ENCODE results near the gene MRGPRD. TPM values are rescaled to one million over a fixed set of nuclear protein-coding genes. Genes with fewer than 3 reads are reported as not detected.

Gene MRGPRD
- total RNA-seq, 4 donors from 2014 or later, result not detected

GRCh38 chr11:68936676-68937620 lies 43.8 kb downstream of the MRGPRD start:
- Histone ChIP-seq H3K36me3 (peaks cover 77% of the 10 kb centered on the region), H3K27me3 (no peaks in the 10 kb centered on the region)
- 95% methylated on average over 19 of the region's 29 CpGs for WGBS

GRCh38 chr11:68936358-68936636 lies 44.5 kb downstream of the MRGPRD start:
- H3K27ac ChIP-seq, result no peak overlapping the region
- no peaks in the 10 kb centered on the region for H3K27me3 ChIP-seq
- no peaks in the 10 kb centered on the region for H3K9me3 ChIP-seq
- TF ChIP-seq POLR2AphosphoS5 (IDR thresholded peaks at IDR 0.05), result no peak
- TF ChIP-seq POLR2A (IDR thresholded peaks at IDR 0.05), result no peak
- TF ChIP-seq EP300 (IDR thresholded peaks at IDR 0.05), result no peak
- TF ChIP-seq CTCF (IDR thresholded peaks at IDR 0.05), result no peak
- H3K4me3 ChIP-seq, result no peak overlapping the region
- H3K36me3 ChIP-seq, result peaks cover 79% of the 10 kb centered on the region
- 96% methylated on average over 10 of the region's 10 CpGs for WGBS
- DNase-seq (ENCODE audit: low spot score in 2 of 2), result no peak
- H3K4me1 ChIP-seq, result no peaks in the 10 kb centered on the region

More at GRCh38 chr11:68936676-68937620, 43.8 kb downstream of the MRGPRD start:
- no peak overlapping the region for H3K4me3 ChIP-seq
- no peaks in the 10 kb centered on the region for H3K9me3 ChIP-seq
- DNase-seq (ENCODE audit: low spot score in 2 of 2), result no peak
- H3K4me1 ChIP-seq, result no peaks in the 10 kb centered on the region
- H3K27ac ChIP-seq, result no peak overlapping the region
- no peak for TF ChIP-seq CTCF (IDR thresholded peaks at IDR 0.05)
- no peak for TF ChIP-seq POLR2A (IDR thresholded peaks at IDR 0.05)
- TF ChIP-seq POLR2AphosphoS5 (IDR thresholded peaks at IDR 0.05), result no peak
- no peak for TF ChIP-seq EP300 (IDR thresholded peaks at IDR 0.05)

- WGBS, result 91% methylated on average over 25 of the region's 29 CpGs
- no peak overlapping the region for H3K27ac ChIP-seq
- DNase-seq (ENCODE audit: low spot score in 2 of 2), result no peak
- H3K9me3 ChIP-seq, result no peaks in the 10 kb centered on the region
- H3K4me3 ChIP-seq, result no peak overlapping the region
- H3K4me1 ChIP-seq, result no peaks in the 10 kb centered on the region
- H3K27me3 ChIP-seq, result no peaks in the 10 kb centered on the region
- TF ChIP-seq POLR2AphosphoS5 (IDR thresholded peaks at IDR 0.05) (no peak), CTCF (IDR thresholded peaks at IDR 0.05) (no peak), POLR2A (IDR thresholded peaks at IDR 0.05) (no peak), EP300 (IDR thresholded peaks at IDR 0.05) (no peak)
- H3K36me3 ChIP-seq, result peaks cover 84% of the 10 kb centered on the region
Observed at GRCh38 chr11:68935516-68936357, 45.0 kb downstream of the MRGPRD start.

- DNase-seq (ENCODE audit: low spot score in 2 of 2), result no peak
- no peak for TF ChIP-seq POLR2A (IDR thresholded peaks at IDR 0.05)
- TF ChIP-seq POLR2AphosphoS5 (IDR thresholded peaks at IDR 0.05), result no peak
- no peak for TF ChIP-seq CTCF (IDR thresholded peaks at IDR 0.05)
- no peak for TF ChIP-seq EP300 (IDR thresholded peaks at IDR 0.05)
- H3K4me3 ChIP-seq, result no peak overlapping the region
- no peaks in the 10 kb centered on the region for H3K27me3 ChIP-seq
- no peak overlapping the region for H3K27ac ChIP-seq
- H3K36me3 ChIP-seq, result peaks cover 84% of the 10 kb centered on the region
- no peaks in the 10 kb centered on the region for H3K9me3 ChIP-seq
- 74% methylated on average over 12 of the region's 15 CpGs for WGBS
- H3K4me1 ChIP-seq, result no peaks in the 10 kb centered on the region
Observed at GRCh38 chr11:68935066-68935465, 45.7 kb downstream of the MRGPRD start.

- Histone ChIP-seq H3K4me1 (no peaks in the 10 kb centered on the region), H3K9me3 (no peaks in the 10 kb centered on the region), H3K27me3 (no peaks in the 10 kb centered on the region), H3K4me3 (no peak overlapping the region), H3K27ac (no peak overlapping the region), H3K36me3 (peaks cover 84% of the 10 kb centered on the region)
- DNase-seq (ENCODE audit: low spot score in 2 of 2), result no peak
- 83% methylated on average over 11 of the region's 13 CpGs for WGBS
- no peak for TF ChIP-seq POLR2A (IDR thresholded peaks at IDR 0.05)
- TF ChIP-seq EP300 (IDR thresholded peaks at IDR 0.05), result no peak
- no peak for TF ChIP-seq POLR2AphosphoS5 (IDR thresholded peaks at IDR 0.05)
- TF ChIP-seq CTCF (IDR thresholded peaks at IDR 0.05), result no peak
Observed at GRCh38 chr11:68934666-68935065, 46.1 kb downstream of the MRGPRD start.

All from suprapubic skin (tissue), 4 donors.